ENCODE measurements around the gene TSKU.

GRCh38 chr11:76805206-76805913 is 22.2 kb downstream of the TSKU start:
- TF ChIP-seq CTCF (IDR thresholded peaks at IDR 0.05; ENCODE audit: low read length) (no peak), EZH2 (optimal IDR thresholded peaks at IDR 0.05; ENCODE audit: low read depth, low read length) (no peak), EZH2phosphoT487 (IDR thresholded peaks at IDR 0.05; ENCODE audit: low read length) (no peak)

All from MM.1S (cell line).